ENCODE measurements around the gene UNC79.

DNA sequence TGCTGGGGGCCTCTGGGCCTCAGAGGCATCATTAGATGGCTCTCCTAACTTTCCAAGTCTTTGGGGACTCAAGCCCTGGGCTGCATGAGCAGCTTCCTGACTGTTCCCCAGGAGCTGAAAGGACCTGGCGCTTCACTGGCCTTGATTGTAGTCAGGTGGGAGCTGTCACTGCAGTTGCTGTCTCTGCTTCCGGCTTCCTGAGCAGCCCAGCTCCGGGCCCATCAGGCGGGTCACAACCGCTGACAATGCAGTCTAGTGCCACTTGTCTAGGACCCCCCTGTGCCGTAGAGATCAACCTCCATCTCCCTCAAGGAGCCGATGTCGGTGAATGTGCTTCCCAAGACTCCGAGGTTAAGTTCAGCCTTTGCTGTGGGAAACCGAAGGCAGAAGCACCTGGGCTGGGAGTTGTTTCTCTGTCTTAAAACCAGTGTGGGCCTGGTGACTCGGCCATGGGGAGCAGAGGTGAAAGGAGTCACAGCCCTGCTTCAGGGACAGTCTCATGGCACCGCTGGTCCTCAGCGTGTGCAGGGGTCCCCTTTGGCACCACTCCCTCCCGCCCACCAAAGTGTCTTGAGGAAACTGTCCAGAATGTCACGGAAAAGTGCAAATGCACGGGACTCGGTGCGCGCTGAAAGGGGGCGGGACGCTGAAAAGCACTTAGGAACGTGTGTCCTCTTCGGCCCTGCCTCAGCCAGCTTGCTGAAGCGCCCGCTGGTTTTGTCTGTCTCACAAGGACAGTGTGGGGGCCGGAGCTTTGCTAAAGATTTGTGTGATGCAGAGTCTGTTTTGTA is 312.7 kb downstream of the UNC79 start:
- TF ChIP-seq, protein P1, sequence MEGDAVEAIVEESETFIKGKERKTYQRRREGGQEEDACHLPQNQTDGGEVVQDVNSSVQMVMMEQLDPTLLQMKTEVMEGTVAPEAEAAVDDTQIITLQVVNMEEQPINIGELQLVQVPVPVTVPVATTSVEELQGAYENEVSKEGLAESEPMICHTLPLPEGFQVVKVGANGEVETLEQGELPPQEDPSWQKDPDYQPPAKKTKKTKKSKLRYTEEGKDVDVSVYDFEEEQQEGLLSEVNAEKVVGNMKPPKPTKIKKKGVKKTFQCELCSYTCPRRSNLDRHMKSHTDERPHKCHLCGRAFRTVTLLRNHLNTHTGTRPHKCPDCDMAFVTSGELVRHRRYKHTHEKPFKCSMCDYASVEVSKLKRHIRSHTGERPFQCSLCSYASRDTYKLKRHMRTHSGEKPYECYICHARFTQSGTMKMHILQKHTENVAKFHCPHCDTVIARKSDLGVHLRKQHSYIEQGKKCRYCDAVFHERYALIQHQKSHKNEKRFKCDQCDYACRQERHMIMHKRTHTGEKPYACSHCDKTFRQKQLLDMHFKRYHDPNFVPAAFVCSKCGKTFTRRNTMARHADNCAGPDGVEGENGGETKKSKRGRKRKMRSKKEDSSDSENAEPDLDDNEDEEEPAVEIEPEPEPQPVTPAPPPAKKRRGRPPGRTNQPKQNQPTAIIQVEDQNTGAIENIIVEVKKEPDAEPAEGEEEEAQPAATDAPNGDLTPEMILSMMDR (IDR thresholded peaks at IDR 0.05; ENCODE audit: insufficient read depth, low read length, poor library complexity, severe bottlenecking), result no peak
- TF ChIP-seq EZH2phosphoT487 (conservative IDR thresholded peaks at IDR 0.05; ENCODE audit: low read length), result no peak
